ENCODE measurements around the gene ST6GALNAC1. TPM values are rescaled to one million over a fixed set of nuclear protein-coding genes. Genes with fewer than 3 reads are reported as not detected.

ST6GALNAC1 gene
- total RNA-seq, 1 experiment from 2014 or later: not detected

GRCh38 chr17:76684756-76685155, 41.2 kb upstream of the ST6GALNAC1 start:
- BruUV-seq (replicated peaks): no TSS peak
- Histone ChIP-seq H3K4me3 (ENCODE audit: low read depth, low read length, poor library complexity, severe bottlenecking) (no peak overlapping the region), H3K36me3 (ENCODE audit: insufficient read depth, low read length, poor library complexity, severe bottlenecking) (peaks cover 6% of the 10 kb centered on the region), H3K27ac (ENCODE audit: low read depth, low read length, poor library complexity, severe bottlenecking) (no peak overlapping the region), H3K9me3 (ENCODE audit: low read depth, low read length, poor library complexity, severe bottlenecking) (no peaks in the 10 kb centered on the region), H3K27me3 (replicated peaks; ENCODE audit: insufficient read depth, low read depth, low read length, poor library complexity) (no peaks in the 10 kb centered on the region), H3K4me1 (ENCODE audit: insufficient read depth, low read length, poor library complexity, severe bottlenecking) (no peaks in the 10 kb centered on the region)
- ChIA-PET POLR2A (ENCODE audit: low non-redundant PET) (no interaction called here), CTCF (interaction anchor here (0.9 kb wide), 1 partner anchor 218 kb away, joined by 3 read pairs; no protein-coding TSS in a partner anchor)
- no peak for DNase-seq (ENCODE audit: low spot score)
- TF ChIP-seq CTCF (conservative IDR thresholded peaks at IDR 0.05; ENCODE audit: low read depth, low read length) (no peak), EZH2 (IDR thresholded peaks at IDR 0.05; ENCODE audit: borderline replicate concordance, low read depth, low read length, poor library complexity, severe bottlenecking) (no peak)
- intact Hi-C loops (cut with micrococcal nuclease; ENCODE audit: unreplicated experiment): loop anchor here (5.0 kb wide), 1 partner anchor 162 kb away; no protein-coding TSS in a partner anchor

GRCh38 chr17:76683921-76684745, 40.6 kb upstream of the ST6GALNAC1 start:
- no peak for DNase-seq (ENCODE audit: low spot score)
- BruUV-seq (replicated peaks): no TSS peak
- peaks cover 6% of the 10 kb centered on the region for H3K36me3 ChIP-seq (ENCODE audit: insufficient read depth, low read length, poor library complexity, severe bottlenecking)
- H3K4me1 ChIP-seq (ENCODE audit: insufficient read depth, low read length, poor library complexity, severe bottlenecking): no peaks in the 10 kb centered on the region
- H3K27ac ChIP-seq (ENCODE audit: low read depth, low read length, poor library complexity, severe bottlenecking): no peak overlapping the region
- POLR2A ChIA-PET (ENCODE audit: low non-redundant PET): no interaction called here
- no peaks in the 10 kb centered on the region for H3K27me3 ChIP-seq (replicated peaks; ENCODE audit: insufficient read depth, low read depth, low read length, poor library complexity)
- intact Hi-C loops (cut with micrococcal nuclease; ENCODE audit: unreplicated experiment): loop anchor here (5.0 kb wide), 1 partner anchor 162 kb away; no protein-coding TSS in a partner anchor
- H3K9me3 ChIP-seq (ENCODE audit: low read depth, low read length, poor library complexity, severe bottlenecking): no peaks in the 10 kb centered on the region
- CTCF ChIA-PET: interaction anchor here (0.6 to 0.9 kb wide), 4 partner anchors 25 to 482 kb away, joined by 3 to 16 read pairs (median 6); partner anchors contain the start of gene PRCD
- H3K4me3 ChIP-seq (ENCODE audit: low read depth, low read length, poor library complexity, severe bottlenecking): no peak overlapping the region
- TF ChIP-seq CTCF (conservative IDR thresholded peaks at IDR 0.05; ENCODE audit: low read depth, low read length): no peak
- TF ChIP-seq EZH2 (IDR thresholded peaks at IDR 0.05; ENCODE audit: borderline replicate concordance, low read depth, low read length, poor library complexity, severe bottlenecking): no peak

- CTCF ChIA-PET: no interaction called here
- POLR2A ChIA-PET (ENCODE audit: low non-redundant PET): no interaction called here
- DNase-seq (ENCODE audit: low spot score): no peak
These were observed 39.6 kb upstream of the ST6GALNAC1 start for GRCh38 chr17:76683011-76683755.

More at GRCh38 chr17:76683011-76683755, 39.6 kb upstream of the ST6GALNAC1 start:
- Histone ChIP-seq H3K36me3 (ENCODE audit: insufficient read depth, low read length, poor library complexity, severe bottlenecking) (peaks cover 6% of the 10 kb centered on the region), H3K27me3 (replicated peaks; ENCODE audit: insufficient read depth, low read depth, low read length, poor library complexity) (no peaks in the 10 kb centered on the region), H3K9me3 (ENCODE audit: low read depth, low read length, poor library complexity, severe bottlenecking) (no peaks in the 10 kb centered on the region), H3K27ac (ENCODE audit: low read depth, low read length, poor library complexity, severe bottlenecking) (no peak overlapping the region), H3K4me3 (ENCODE audit: low read depth, low read length, poor library complexity, severe bottlenecking) (no peak overlapping the region), H3K4me1 (ENCODE audit: insufficient read depth, low read length, poor library complexity, severe bottlenecking) (no peaks in the 10 kb centered on the region)
- BruUV-seq (replicated peaks): no TSS peak
- intact Hi-C loops (cut with micrococcal nuclease; ENCODE audit: unreplicated experiment): loop anchor here (5.0 kb wide), 1 partner anchor 161 kb away; no protein-coding TSS in a partner anchor
- no peak for TF ChIP-seq EZH2 (IDR thresholded peaks at IDR 0.05; ENCODE audit: borderline replicate concordance, low read depth, low read length, poor library complexity, severe bottlenecking)
- peak; percentile 34 for TF ChIP-seq CTCF (conservative IDR thresholded peaks at IDR 0.05; ENCODE audit: low read depth, low read length)

Measured in A673 (cell line).